Keratinocyte (primary cell): ENCODE data around the gene WNT16. TPM values are rescaled to one million over a fixed set of nuclear protein-coding genes. Genes with fewer than 3 reads are reported as not detected.
A peak's percentile ranks its signal among the peaks of the same experiment; 100 is the strongest.

Experiments used
- DNase-seq: peaks from one replicate; pipeline ENCODE4 v3.0.0-alpha.2; 2011; ENCODE audit warnings: low read depth, missing footprints, low spot score
- FAIRE-seq: peaks from 2 replicates; lab custom pipeline; 2011; peaks lifted over from hg19 to GRCh38; lab: Jason Lieb, UNC
- H2AFZ ChIP-seq: 2 replicates; pipeline ENCODE4 v1.6.0; 2012; ENCODE audit warnings: low read length, control low read depth, inconsistent platforms; ENCODE audit not compliant: control insufficient read depth
- H3K27ac ChIP-seq: 2 replicates; pipeline ENCODE4 v1.5.1; 2011; ENCODE audit warnings: low read length; ENCODE audit not compliant: control insufficient read depth, insufficient read depth
- H3K27me3 ChIP-seq: 3 replicates; pipeline ENCODE4 v1.6.0; 2011; ENCODE audit warnings: low read length; ENCODE audit not compliant: control insufficient read depth, insufficient read depth; ENCODE audit errors: extremely low read depth
- H3K36me3 ChIP-seq, 2 experiments: 2 replicates in 1 of 2; 3 replicates in 1 of 2; pipeline ENCODE4 v1.5.1; 2011; ENCODE audit warnings: low read length in 2 of 2, mild to moderate bottlenecking in 1 of 2; ENCODE audit not compliant: control insufficient read depth in 2 of 2, insufficient read depth in 2 of 2; ENCODE audit errors: extremely low read depth in 1 of 2
- H3K4me1 ChIP-seq: 3 replicates; pipeline ENCODE4 v1.5.1; 2011; ENCODE audit warnings: low read length; ENCODE audit not compliant: control insufficient read depth, insufficient read depth; ENCODE audit errors: extremely low read depth
- H3K4me2 ChIP-seq: 3 replicates; pipeline ENCODE4 v1.6.0; 2011; ENCODE audit warnings: low read depth, low read length; ENCODE audit not compliant: control insufficient read depth, insufficient read depth; ENCODE audit errors: extremely low read depth
- H3K4me3 ChIP-seq, 3 experiments: fragments of 200-600 bp in 1 of 3; sonication (generic) in 1 of 3; 2 replicates in 2 of 3; 3 replicates in 1 of 3; pipeline ENCODE4 v1.5.1; 2011 to 2016; ENCODE audit warnings: low read length in 3 of 3, mild to moderate bottlenecking in 3 of 3, control low read depth in 2 of 3, inconsistent platforms in 1 of 3, low read depth in 1 of 3, mixed read lengths in 1 of 3, mixed run types in 1 of 3, moderate library complexity in 1 of 3; ENCODE audit not compliant: control insufficient read depth in 2 of 3, insufficient read depth in 2 of 3; ENCODE audit errors: extremely low read depth in 1 of 3
- H3K79me2 ChIP-seq: 2 replicates; pipeline ENCODE4 v1.6.0; 2012; ENCODE audit warnings: low read length; ENCODE audit not compliant: control insufficient read depth, insufficient read depth
- H3K9ac ChIP-seq: 3 replicates; pipeline ENCODE4 v1.6.0; 2011; ENCODE audit warnings: low read length; ENCODE audit not compliant: control insufficient read depth, insufficient read depth; ENCODE audit errors: extremely low read depth
- H3K9me1 ChIP-seq: 3 replicates; pipeline ENCODE4 v1.6.0; 2011; ENCODE audit warnings: low read length; ENCODE audit not compliant: control insufficient read depth, insufficient read depth; ENCODE audit errors: extremely low read depth
- H3K9me3 ChIP-seq: 2 replicates; pipeline ENCODE4 v1.5.1; 2012; ENCODE audit warnings: low read depth, low read length; ENCODE audit not compliant: control insufficient read depth
- H4K20me1 ChIP-seq: 3 replicates; pipeline ENCODE4 v1.6.0; 2011; ENCODE audit warnings: low read length; ENCODE audit not compliant: control insufficient read depth, insufficient read depth; ENCODE audit errors: extremely low read depth
- CTCF ChIP-seq, 3 experiments: IDR thresholded peaks in 1 of 3; conservative IDR thresholded peaks in 1 of 3; optimal IDR thresholded peaks in 1 of 3; 2 replicates in 2 of 3; 3 replicates in 1 of 3; pipeline versions ENCODE3 to v1.5.1; 2011; ENCODE audit warnings: low read length in 3 of 3, mild to moderate bottlenecking in 3 of 3, moderate library complexity in 2 of 3, control low read depth in 1 of 3, inconsistent platforms in 1 of 3; ENCODE audit not compliant: insufficient read depth in 2 of 3; ENCODE audit errors: extremely low read depth in 1 of 3
- EZH2 ChIP-seq: IDR thresholded peaks from one replicate; pipeline ENCODE4 v1.6.1; 2012; ENCODE audit warnings: inconsistent platforms, mild to moderate bottlenecking, low read length, moderate library complexity
- dilution Hi-C: fragments of 300-500 bp; cut with MboI; formaldehyde crosslinking; loops from one replicate; pipeline ENCODE4 v1.7.0; 2020; ENCODE audit warnings: low sequenced_read_pairs; ENCODE audit not compliant: extremely low pct_ligation_motif_present
- polyA plus RNA-seq, 5 experiments: library from polyadenylated mRNA; depleted of rRNA in 3 of 5; stranded (reverse) in 3 of 5; stranded (forward) in 1 of 5; unstranded in 1 of 5; fragments of >200 nt; gene quantifications; 1 replicate in 1 of 5; 2 replicates in 3 of 5; 3 replicates in 1 of 5; pipeline versions ENCODE4 v1.2.1 to v1.2.3, GENCODE V29; 2011 to 2012; ENCODE audit warnings: missing spikeins in 2 of 5, low read depth in 1 of 5, low replicate concordance in 1 of 5

WNT16 gene
- polyA plus RNA-seq, 1 donor (not counting 4 experiments of a cell fraction or from before 2014, with no cell fraction given): not detected

- DNase-seq: no peak
- H3K27me3 ChIP-seq: peaks cover 32% of the 10 kb centered on the region
Observed at GRCh38 chr7:121327671-121328070, 1.1 kb upstream of the WNT16 start.

GRCh38 chr7:121329191-121330052 is 622 bp downstream of the WNT16 start:
- Histone ChIP-seq H3K36me3 (no peaks in the 10 kb centered on the region), H3K4me1 (peaks cover 14% of the 10 kb centered on the region), H3K79me2 (no peaks in the 10 kb centered on the region), H3K4me2 (peak overlapping the region; percentile 92), H3K4me3 (peak overlapping the region; percentile 31 to 78 (median 71)), H4K20me1 (peaks cover 4% of the 10 kb centered on the region), H3K27ac (no peak overlapping the region), H3K9ac (no peak overlapping the region), H3K9me3 (no peaks in the 10 kb centered on the region), H3K9me1 (no peaks in the 10 kb centered on the region), H2AFZ (peak overlapping the region; percentile 64), H3K27me3 (peaks cover 32% of the 10 kb centered on the region)
- dilution Hi-C loops: no loop called here
- TF ChIP-seq CTCF (optimal IDR thresholded peaks at IDR 0.05 in 1 of 3, IDR thresholded peaks at IDR 0.05 in 1 of 3, conservative IDR thresholded peaks at IDR 0.05 in 1 of 3; ENCODE audit: extremely low read depth in 1 of 3, insufficient read depth in 2 of 3, low read length in 3 of 3) (peak; percentile 23 to 55 (median 45)), EZH2 (peak; percentile 64)
- FAIRE-seq (no peak), DNase-seq (no peak)

More at GRCh38 chr7:121327671-121328070, 1.1 kb upstream of the WNT16 start:
- TF ChIP-seq CTCF (optimal IDR thresholded peaks at IDR 0.05 in 1 of 3, IDR thresholded peaks at IDR 0.05 in 1 of 3, conservative IDR thresholded peaks at IDR 0.05 in 1 of 3; ENCODE audit: extremely low read depth in 1 of 3, insufficient read depth in 2 of 3, low read length in 3 of 3): no peak
- dilution Hi-C loops: no loop called here
- FAIRE-seq: no peak
- H3K9ac ChIP-seq: no peak overlapping the region
- H3K36me3 ChIP-seq: no peaks in the 10 kb centered on the region
- H3K27ac ChIP-seq: no peak overlapping the region
- no peaks in the 10 kb centered on the region for H3K9me3 ChIP-seq
- peaks cover 14% of the 10 kb centered on the region for H3K4me1 ChIP-seq
- H3K4me2 ChIP-seq: no peak overlapping the region
- H3K4me3 ChIP-seq: no peak overlapping the region
- H3K9me1 ChIP-seq: no peaks in the 10 kb centered on the region
- peaks cover 4% of the 10 kb centered on the region for H4K20me1 ChIP-seq
- no peak overlapping the region for H2AFZ ChIP-seq
- H3K79me2 ChIP-seq: no peaks in the 10 kb centered on the region
